Choroid plexus epithelial cell (primary cell): ENCODE results near the gene DDX25.

Experiments
- DNase-seq: peaks from one replicate; pipeline ENCODE4 v3.0.0-alpha.2; 2010; ENCODE audit warnings: low read depth
- H3K4me3 ChIP-seq: 2 replicates; pipeline ENCODE4 v1.5.1; 2011; ENCODE audit warnings: low read depth, mild to moderate bottlenecking, control low read depth, low read length, moderate library complexity
- CTCF ChIP-seq: conservative IDR thresholded peaks from 2 replicates; pipeline ENCODE4 v1.5.1; 2011; ENCODE audit warnings: low read depth, mild to moderate bottlenecking, control low read depth, inconsistent platforms, low read length, moderate library complexity

Gene DDX25

GRCh38 chr11:125874556-125875124, 29.7 kb upstream of the DDX25 start:
- peak; percentile 85 for DNase-seq
- peak; percentile 89 for TF ChIP-seq CTCF
- peak overlapping the region; percentile 25 for H3K4me3 ChIP-seq

GRCh38 chr11:125881291-125881690, 23.0 kb upstream of the DDX25 start:
- DNase-seq = no peak
- no peak for TF ChIP-seq CTCF

DNA sequence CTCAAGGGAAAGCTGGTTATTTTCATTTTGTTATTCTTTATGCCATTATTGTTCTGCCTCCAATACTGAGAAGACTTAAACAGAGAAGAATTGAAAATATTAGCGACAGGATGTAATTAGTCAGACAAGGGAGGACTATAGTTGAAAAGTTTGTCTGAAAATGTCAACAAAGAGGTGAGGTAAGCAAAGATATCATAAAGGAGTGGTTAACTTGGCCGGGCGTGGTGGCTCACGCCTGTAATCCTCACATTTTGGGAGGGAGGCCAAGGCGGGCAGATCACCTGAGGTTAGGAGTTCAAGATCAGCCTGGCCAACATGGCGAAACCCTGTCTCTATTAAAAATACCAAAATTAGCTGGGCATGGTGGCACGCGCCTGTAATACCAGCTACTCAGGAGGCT, 20.9 kb upstream of the DDX25 start:
- no peak for DNase-seq
- no peak for TF ChIP-seq CTCF
- no peak overlapping the region for H3K4me3 ChIP-seq

More at GRCh38 chr11:125881291-125881690, 23.0 kb upstream of the DDX25 start:
- H3K4me3 ChIP-seq = no peak overlapping the region

DNA sequence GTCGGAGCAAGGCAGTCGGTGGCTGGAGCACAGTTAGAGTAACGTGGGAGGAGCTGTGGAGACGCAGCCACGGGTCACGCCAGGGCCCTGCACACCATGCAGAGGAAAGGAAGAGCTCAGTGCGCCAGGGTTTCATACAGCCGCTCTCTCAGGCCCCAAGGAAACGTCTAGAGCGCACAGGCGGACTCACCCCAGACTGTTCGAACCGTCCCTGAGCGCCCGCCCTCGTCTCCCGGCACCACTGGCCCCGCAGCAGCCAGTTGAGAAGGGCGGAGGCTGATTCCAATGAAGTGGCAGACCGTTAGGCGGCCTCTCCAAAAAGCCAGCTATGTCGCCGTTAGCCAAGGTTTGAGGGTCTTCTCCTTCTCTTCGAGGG, 17.3 kb upstream of the DDX25 start:
- peak; percentile 32 for DNase-seq
- no peak for TF ChIP-seq CTCF
- peak overlapping the region; percentile 98 for H3K4me3 ChIP-seq

DNA sequence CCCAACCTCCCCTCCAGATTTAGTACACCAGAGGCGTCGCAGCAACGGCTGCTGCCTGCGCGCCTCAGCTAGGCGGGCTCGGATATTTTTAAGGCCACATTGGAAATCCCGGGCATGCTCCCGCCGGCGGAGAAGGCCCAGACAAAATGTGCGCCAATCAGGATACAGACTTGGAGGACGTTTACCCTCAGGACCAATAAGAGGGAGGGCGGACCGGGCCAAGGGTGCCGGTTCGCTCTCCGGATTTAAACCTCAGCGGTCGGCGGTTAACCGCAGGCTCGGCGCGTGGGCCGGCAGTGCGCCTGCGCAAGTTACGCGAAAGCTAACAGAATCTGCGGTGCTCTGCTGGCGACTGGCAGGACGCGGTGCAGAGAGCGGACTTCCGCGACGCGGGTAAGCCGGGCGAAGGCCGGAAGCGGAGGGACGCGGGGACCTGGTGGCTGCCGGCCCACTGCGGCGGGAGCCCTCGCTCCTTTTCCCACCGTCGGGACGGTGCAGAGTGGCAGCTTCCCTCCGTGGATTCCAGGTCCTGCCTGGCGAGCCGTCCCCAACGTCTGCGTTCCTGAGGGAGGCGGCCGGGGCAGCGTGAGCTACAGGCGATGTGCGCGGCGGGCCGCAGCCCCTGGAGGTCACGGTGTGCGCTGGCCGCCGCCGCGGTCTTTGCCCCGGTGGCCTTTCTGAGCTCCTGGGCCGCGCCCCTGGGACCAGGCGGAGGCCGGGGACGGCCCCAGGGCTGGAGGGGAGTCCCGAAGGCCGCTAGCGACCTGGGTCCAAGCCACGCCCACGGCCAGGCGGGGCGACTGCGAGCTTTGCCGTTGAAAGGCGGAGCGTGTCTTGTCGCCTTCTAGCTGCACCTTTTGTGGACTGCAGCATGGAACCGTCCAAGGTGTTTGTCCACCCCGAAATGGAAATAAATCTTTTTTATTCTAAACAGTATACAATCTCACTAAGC, 16.7 kb upstream of the DDX25 start, which contains the start of gene HYLS1:
Gene HYLS1, plus strand, starts transcription at position 296 of the 952 bp plus-strand sequence. CDS start 11,701 bp downstream, outside the sequence.
- peak; percentile 99 for DNase-seq
- peak; percentile 31 for TF ChIP-seq CTCF
- peak within 1 kb of the TSS; percentile 98 for H3K4me3 ChIP-seq

DNA sequence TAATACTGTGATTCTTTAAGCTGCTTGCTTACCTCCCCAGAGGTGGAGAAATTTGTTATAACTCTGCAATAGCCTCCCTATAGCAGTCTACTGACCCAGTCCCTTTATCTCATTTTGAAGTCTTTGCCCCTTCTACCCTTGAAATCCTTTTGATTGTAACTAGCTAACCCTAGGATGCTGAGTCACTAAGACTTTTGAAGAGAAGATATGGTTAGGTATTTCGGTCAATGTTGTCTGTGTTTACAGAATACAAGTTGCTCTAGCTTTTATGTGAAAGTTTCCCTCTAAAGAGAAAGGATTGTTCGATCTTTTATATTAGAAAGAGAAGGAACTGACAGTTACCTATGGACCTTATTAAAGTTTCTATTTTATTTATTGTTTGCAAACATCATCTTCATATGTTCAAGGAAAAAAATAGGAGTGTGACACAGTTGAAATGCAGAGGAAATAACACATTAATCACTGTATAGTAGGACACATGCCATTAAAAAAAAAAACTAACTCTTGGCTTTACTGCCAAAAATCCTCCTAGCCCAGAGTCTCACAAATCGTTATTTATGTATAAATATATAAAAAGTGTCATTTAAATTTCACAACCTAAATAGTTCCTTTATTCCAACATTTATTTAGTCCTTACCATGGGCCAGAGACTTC, 13.7 kb upstream of the DDX25 start:
- TF ChIP-seq CTCF = no peak
- DNase-seq = no peak
- no peak overlapping the region for H3K4me3 ChIP-seq
